Bronchial epithelial cell (primary cell): ENCODE measurements around the gene CACNA1C. TPM values are rescaled to one million over a fixed set of nuclear protein-coding genes. Genes with fewer than 3 reads are reported as not detected.
A peak's percentile ranks its signal among the peaks of the same experiment; 100 is the strongest.

ENCODE experiments used
- DNase-seq: peaks from one replicate; pipeline ENCODE4 v3.0.0-alpha.2; 2010; ENCODE audit warnings: low read depth
- FAIRE-seq: peaks from 2 replicates; lab custom pipeline; 2011; peaks lifted over from hg19 to GRCh38; lab: Jason Lieb, UNC
- H3K27me3 ChIP-seq: 2 replicates; pipeline ENCODE4 v1.5.1; 2011; ENCODE audit warnings: low read length; ENCODE audit not compliant: control insufficient read depth, insufficient read depth
- H3K36me3 ChIP-seq: 2 replicates; pipeline ENCODE4 v1.5.1; 2011; ENCODE audit warnings: low read length; ENCODE audit not compliant: control insufficient read depth, insufficient read depth
- H3K4me3 ChIP-seq: 2 replicates; pipeline ENCODE4 v1.5.1; 2011; ENCODE audit warnings: mild to moderate bottlenecking, low read depth, low read length, control low read depth
- CTCF ChIP-seq: IDR thresholded peaks from 2 replicates; pipeline ENCODE4 v1.5.1; 2011; ENCODE audit warnings: mild to moderate bottlenecking, moderate library complexity, low read length, control low read depth, inconsistent platforms; ENCODE audit not compliant: insufficient read depth, severe bottlenecking
- total RNA-seq: library from RNA; depleted of rRNA; stranded (reverse); fragments of >200 nt; gene quantifications from 2 replicates; pipeline ENCODE4 v1.2.1, GENCODE V29; 2014

Gene CACNA1C
- total RNA-seq, 1 donor from 2014 or later, result not detected

- no peak for DNase-seq
- H3K36me3 ChIP-seq, result no peaks in the 10 kb centered on the region
- H3K4me3 ChIP-seq, result no peak overlapping the region
- no peaks in the 10 kb centered on the region for H3K27me3 ChIP-seq
- no peak for TF ChIP-seq CTCF
- peak; percentile 18 for FAIRE-seq
Observed at GRCh38 chr12:2646341-2646740, 593.6 kb downstream of the CACNA1C start.

- DNase-seq, result no peak
- no peaks in the 10 kb centered on the region for H3K36me3 ChIP-seq
- H3K27me3 ChIP-seq, result no peaks in the 10 kb centered on the region
- no peak for FAIRE-seq
- TF ChIP-seq CTCF, result no peak
- H3K4me3 ChIP-seq, result no peak overlapping the region
Observed at GRCh38 chr12:2647186-2647585, 594.4 kb downstream of the CACNA1C start.

GRCh38 chr12:2648406-2648805, 595.6 kb downstream of the CACNA1C start:
- no peak for DNase-seq
- FAIRE-seq, result no peak
- Histone ChIP-seq H3K36me3 (no peaks in the 10 kb centered on the region), H3K27me3 (no peaks in the 10 kb centered on the region), H3K4me3 (no peak overlapping the region)
- no peak for TF ChIP-seq CTCF

- DNase-seq (no peak), FAIRE-seq (no peak)
- TF ChIP-seq CTCF, result no peak
- no peaks in the 10 kb centered on the region for H3K27me3 ChIP-seq
- no peaks in the 10 kb centered on the region for H3K36me3 ChIP-seq
- H3K4me3 ChIP-seq, result no peak overlapping the region
Observed at GRCh38 chr12:2649201-2650030, 596.6 kb downstream of the CACNA1C start.

GRCh38 chr12:2650261-2651067, 597.7 kb downstream of the CACNA1C start:
- H3K27me3 ChIP-seq, result no peaks in the 10 kb centered on the region
- TF ChIP-seq CTCF, result no peak
- H3K4me3 ChIP-seq, result no peak overlapping the region
- FAIRE-seq (no peak), DNase-seq (no peak)
- H3K36me3 ChIP-seq, result no peaks in the 10 kb centered on the region
